Activated T-cell treated with anti-CD3 and anti-CD28 coated beads for 48 hours (primary cell): ENCODE measurements around the gene IREB2.
"Not testable (repeated sequence)": the region's sequence is repeated elsewhere in the genome, so short reads cannot be mapped to it uniquely, and the experiment has no call there.

Experiments used
- DNase-seq: peaks from one replicate; pipeline ENCODE4 v3.0.0-alpha.2; 2020; ENCODE audit warnings: low read depth

The IREB2 gene

DNA sequence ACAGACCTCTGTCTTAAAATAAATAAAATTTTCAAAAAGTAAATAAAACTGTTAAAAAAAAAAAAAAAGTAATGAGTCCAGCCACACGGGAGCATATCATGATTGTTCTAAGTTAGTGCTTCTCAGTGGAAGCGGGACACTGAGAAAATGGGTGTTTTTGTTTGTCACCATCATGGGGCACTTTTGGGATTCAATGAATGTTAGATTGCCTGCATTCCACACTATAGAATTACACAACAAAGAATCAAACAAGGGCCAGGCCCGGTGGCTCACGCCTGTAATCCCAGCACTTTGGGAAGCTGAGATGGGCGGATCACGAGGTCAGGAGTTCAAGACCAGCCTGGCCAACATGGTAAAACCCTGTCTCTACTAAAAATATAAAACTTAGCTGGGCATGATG, 3.3 kb upstream of the IREB2 start:
- not testable (repeated sequence) for DNase-seq

DNA sequence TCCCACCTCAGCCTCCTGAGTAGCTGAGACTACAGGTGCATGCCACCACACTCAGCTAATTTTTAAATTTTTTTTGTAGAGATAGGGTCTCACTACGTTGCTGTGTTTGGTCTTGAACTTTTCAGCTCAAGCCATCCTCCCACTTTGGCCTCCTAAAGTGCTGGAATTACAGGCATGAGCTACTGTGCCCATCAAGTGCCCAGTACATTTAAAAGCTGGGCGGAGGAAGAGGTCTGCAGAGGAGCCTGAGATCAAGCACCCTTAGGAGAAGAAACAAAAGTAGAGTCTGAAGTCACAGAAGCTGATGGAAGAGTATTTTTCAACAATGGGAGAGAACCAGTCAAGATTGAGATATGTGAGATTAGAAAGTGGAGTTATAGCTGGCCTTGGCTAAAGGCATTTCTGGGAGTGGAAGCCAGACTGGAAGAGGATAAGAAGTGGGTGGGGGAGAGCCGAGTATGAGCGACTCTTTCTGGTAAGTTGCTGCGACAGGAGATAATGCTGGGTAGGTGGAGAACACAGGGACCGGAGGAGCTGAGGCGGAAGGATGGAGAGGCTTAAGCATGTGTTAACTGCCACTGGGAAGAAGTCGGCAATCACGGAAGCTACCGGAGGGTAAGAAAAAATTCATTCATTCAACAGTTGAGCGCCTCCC, 782 bp upstream of the IREB2 start:
- DNase-seq = no peak

DNA sequence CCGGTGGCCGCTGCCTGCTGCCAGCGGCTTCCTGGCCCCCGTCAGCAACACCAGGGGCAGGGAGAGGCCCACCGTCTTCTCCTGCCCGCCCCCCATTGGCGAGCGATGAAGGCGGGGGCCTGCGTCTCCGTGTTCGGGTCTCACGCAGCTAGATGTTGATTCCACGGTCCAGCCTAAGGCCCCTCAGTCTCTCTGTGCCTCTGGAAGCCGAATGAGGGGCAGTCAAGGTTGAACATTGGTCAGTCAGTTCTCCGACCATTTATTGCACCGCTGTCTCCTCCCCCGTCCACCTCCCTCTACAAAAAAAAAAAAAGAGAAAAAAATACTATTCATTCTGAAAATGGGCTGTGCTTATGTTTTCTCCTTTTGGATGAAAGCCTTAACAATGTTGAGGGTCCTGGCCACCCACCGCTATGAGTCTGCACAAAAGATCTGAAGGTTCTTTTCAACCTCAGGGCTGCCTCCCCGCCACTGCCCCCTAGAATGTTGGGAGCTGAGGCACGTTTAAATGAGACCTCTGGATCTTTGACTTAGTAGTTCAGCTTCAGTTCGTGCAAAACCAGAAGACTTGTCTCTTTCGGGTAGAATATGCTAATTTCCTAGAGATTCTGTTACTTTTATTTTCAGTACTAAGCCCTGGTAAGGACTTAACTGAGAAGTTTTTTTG, 736 bp downstream of the IREB2 start:
- peak; percentile 16 for DNase-seq

DNA sequence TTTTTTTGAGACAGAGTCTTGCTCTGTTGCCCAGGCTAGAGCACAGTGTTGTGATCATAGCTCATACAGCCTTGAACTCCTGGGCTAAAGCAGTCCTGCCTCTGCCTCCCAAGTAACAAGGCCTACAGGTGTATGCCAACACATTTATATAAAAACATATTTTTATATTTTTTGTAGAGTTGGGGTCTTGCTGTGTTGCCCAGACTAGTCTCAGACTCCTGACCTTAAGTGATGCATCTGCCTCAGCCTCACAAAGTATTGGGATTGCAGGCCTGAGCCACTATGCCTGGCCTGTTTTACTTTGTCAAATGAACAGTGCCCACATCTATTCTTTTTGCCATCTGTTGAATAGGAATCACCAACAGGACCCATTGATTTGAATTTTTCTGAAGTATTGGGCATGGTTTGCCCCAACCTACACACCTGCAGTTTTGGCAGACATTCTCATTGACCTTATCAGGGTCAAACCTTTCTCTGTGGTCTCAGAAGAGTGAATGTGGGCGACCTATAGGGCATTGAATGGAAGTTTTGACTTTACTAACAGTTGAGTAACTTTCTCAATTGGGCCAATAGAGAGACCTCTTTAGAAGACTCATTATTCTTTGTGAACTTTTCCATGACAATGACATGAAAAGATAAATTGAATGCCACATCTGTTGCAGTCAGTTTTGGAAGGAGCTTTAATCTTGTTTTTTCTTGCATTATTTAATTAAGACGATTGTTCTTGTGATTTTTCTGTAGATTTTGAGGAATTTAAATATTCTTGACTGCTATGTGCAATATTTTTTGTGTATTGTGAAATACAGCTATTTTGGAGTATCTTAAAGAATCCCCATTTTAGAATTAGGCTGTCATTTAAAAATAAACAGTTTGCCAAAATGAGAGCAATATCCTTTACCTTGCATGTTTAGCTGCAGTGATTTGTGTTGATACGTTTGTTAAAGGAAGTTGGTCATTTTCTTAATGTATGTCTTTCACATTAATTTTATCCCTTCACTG, 2.7 kb downstream of the IREB2 start:
- DNase-seq = no peak

DNA sequence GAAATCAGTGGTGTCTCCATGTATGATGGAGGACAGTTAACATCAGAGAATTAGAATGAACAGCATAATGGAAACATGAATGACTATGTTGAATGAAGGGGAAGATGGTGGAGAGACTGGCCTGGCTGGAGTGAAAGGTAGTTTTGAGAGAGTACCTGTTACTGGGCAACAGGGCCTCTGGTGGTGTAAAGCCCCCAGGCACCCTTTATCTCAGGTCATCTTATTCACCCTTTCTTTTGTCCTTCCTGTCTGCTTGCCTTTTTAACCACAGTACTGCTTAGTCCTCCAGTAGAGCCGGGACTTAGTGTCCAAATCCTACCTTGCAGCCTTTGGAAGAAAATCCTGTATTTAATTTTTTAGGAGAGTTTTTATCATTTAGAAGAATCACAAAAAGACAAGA, 6.2 kb downstream of the IREB2 start:
- no peak for DNase-seq

DNA sequence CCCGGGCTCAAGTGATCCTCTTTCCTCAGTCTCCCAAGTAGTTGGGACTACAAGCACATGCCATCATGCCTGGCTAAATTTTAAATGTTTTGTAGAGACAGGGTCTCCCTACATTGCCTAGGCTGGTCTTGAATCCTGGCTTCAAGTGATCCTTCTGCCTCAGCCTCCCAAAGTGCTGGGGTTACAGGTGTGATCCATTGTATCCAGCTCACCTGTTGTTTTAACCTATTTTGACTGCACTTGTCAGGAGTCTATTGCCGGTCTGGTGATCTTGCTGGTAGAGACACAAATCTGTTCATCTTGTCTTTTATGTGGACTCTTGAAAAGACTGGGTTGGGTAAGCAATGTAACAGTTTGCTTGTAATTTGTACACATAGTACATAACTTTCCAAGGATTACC, 7.9 kb downstream of the IREB2 start:
- no peak for DNase-seq

DNA sequence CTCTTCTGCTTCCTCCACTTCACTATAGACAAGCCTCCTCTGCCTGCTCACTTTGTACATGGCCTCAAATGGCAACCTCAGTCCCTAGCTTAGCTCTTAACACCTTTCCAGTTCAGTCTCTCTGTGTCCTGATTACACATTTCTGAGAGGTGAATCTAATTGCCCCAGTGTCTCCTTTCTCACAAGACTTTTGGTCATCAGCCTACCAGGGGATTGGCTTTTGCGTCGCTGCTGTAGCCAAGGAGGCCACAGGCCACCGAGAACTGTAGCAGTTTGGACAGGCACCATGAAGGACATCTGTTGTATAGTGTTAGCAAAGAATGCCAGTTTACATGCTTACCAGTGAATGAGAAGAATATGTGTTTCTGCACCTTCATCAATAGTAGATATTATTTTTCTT, 8.5 kb downstream of the IREB2 start:
- no peak for DNase-seq

DNA sequence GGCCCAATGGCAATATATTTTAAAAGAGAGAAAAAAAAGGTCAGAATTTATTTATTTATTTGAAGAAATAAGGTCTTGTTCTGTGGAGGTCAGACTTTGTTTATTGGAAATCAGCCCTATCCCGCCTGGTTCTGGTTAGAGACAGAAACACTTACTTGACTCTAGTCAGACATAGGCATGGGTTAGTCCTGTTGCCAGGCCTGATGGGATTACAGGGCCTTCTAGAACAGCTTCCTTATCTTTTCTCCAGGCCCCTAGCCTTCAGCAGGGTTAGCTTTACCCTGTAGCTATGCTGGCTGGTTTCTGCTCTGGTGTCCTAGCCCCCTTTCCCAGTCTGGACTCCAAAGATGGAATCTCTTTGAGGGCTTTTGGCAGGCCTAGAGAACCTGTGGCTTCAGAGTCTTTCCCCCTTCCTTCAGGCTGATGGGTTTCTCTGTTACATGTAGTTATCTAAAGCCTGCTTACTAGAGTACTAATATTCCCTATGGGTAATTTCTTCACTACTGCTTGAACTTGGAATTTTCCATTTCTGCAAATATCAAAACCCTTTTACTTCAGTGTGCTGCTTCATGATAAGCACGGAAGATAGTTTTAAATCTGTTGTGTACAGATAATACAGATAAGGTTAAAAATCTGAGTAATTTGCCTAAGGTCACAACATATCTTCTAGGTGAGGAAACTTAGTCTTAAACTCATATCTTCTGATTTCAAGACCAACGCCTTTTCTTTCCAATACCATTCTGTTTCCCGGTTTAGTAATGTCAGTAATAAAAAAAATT, 10.6 kb downstream of the IREB2 start:
- no peak for DNase-seq

DNA sequence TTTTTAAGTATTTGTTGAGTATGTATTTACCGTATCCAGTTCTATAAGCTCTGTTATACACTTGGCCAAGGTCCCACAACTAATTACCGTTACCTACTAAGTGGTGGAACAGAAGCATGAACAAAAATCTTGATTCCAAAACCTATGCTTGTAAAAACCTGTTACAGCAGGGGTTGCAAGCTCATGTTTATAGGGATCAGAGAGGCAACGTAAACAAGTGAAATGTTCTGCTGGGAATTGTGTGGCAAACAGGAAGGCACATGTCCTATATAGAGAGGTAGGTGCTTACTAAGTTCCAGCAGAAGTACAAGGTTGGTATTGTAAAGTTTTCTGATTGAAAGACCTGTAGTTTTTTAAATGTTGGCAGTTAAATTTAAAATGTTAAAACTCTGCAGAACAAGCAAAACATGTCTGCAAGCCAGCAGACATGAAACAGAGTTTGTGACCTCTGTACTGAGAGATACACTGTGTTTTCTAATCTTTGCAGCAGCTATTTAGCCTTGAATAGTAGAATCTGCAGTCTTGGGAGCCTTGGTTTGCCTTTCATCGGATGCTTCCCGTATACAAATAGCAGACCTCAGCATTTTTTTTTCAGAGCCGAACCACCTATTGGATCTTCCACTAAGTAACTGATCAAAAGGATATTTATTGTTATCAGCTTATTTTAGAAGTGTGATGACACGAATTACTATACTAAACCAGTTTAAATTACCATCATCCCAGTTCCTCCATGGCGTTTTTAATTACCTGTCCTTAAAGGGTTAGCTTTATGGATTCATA, 11.4 kb downstream of the IREB2 start:
- no peak for DNase-seq

DNA sequence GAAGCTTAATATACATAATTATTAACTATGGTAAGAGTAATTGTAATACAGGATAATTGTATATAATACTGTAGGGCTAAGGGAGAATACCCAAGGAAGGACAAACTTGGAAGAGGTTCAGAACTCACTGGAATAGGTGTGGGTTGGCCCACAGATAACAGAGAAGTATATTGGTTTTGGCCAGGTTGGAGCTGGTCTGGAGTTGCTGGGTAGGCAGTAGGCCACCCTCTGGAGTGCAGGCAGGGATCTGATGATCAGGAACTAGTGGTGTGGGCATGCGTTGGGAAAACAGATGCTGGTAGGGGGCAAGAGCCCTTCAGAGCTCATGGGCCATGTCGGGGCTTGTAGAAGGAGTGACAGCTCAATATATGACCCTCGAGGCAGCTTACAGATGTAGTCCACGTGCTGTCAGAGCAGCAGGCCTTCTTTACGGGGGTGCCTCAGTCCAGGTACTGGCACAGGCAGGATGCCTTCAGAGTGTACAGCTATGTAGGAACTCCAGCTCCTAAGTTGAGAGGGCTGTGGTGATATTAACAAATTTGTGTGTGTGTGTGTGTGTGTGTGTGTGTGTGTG, 12.4 kb downstream of the IREB2 start:
- DNase-seq = no peak

DNA sequence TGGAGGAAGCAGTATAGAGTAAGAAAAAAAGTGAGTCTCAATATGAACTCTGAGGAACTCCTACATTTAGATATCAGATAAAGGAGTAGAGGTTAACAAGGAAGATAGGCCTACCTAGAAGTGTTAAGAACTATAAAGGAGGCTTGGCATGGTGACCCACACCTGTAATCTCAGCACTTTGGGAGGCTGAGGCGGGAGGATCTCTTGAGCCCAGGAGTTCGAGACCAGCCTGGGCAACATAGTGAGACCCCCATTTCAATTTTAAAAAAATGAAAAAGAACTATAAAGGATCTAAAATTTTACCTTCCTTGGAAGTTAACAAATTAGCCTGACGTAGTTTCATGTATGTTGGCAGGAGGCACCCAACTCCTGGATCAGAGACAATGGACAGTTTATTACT, 14.5 kb downstream of the IREB2 start:
- no peak for DNase-seq

DNA sequence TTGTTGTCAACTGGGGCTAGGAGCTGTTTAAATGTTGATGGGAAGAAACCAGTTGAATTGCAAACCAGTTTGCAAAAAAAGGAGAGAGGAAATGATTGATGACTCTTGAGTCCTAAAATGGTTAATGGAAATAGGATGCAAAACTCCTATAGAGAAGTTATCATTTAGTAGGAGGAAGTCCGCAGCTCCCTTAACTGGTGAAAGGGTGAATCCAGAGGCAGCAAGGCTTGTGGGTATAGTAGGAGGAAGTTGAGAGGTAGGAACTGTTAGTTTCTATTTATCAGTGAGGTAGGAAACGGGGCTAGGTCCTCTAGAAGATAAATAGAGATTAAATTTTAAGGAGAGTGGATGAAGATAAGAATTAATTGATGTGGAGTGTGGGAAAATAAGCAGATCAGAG, 15.4 kb downstream of the IREB2 start:
- DNase-seq = no peak

DNA sequence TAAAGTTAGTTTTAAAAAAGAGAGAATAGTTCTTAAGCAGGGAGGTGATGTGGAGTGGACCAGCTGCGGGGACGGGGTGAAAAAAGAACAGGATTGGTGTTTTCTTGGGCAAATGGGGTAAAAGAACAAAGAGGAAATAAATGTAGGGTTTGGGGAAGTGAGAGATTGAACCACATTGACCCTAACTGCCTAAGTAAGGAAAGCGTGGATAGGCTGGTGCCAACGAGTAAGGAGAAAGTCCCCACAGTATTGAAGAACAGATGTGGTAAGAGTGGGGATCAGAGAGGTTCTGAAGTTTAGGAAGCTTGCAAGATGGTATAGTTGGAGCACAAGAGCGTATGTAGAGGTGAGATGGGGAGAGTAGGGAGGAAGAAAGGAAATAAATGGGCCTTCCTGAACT, 17.0 kb downstream of the IREB2 start:
- DNase-seq = no peak

DNA sequence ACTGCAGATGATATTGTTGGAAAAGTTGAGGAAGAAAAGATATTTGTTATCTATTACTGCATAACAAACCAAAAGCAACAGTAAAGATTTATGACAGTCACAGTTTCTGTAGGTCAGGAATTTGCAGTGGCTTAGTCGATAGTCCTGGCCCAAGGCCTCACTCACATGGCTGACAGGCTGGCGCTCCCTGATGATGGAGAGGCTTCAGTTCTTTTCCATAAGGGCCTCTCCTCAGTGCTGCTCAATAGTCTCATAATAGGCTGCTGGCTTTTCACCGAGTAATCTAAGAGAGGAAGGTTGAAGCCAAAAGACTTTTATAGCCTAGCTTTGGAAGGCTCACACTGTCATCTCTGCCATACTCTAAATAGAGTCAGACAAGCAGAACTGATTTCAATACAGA, 17.7 kb downstream of the IREB2 start:
- DNase-seq = no peak

DNA sequence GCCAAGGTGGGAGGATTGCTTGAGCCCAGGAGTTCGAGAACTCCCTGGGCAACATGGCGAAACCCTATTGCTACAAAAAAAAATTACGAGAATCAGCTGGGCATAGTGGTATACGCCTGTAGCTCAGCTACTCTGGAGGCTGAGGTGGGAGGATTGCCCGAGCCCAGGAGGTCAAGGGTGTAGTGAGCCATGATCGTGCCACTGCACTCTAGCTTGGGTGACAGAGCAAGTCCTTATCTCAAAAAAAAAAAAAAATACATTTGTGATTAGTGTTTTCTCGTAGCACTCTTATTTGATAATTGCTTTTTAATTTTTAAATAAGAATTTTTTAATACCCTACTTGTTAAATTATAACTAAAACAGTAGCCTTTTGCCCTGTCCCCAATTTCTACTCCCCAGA, 18.4 kb downstream of the IREB2 start:
- DNase-seq = no peak

DNA sequence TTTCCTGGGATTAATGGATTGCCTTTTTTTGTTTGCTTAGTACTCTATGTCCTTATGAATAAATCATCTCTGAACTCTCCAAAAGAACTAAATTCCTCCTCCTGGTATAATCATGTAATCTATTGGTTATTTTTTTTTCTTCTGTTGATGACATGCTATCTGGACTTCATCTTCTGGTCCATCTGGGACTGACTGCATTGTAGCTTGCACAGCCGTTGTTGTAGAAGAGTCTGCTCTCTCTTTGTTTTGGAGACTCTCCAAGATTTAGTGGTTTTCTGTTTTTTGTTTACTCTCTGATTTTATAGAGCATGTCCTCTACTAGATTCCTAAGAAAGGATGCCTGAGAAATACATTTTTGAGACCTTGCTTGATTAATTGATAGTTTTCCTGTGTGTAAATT, 19.1 kb downstream of the IREB2 start:
- DNase-seq = no peak

DNA sequence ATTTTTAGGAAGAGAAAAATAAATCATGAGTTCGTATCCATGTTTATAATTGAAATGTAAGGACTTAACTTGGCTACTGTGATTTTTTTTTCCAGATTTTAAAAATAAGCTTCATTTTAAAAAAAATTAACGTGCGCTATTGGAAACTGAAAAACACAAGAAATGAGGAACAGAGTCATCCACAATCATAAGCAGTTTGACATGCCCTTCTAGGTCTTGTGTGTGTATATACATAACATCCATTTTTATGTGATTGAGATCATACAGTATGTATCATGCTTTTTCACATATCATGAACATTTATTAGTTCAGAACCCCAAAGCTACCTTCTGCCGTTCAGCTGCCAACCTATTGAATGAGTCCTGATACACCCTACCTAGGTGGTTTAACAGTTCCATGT, 22.7 kb downstream of the IREB2 start:
- DNase-seq = no peak

DNA sequence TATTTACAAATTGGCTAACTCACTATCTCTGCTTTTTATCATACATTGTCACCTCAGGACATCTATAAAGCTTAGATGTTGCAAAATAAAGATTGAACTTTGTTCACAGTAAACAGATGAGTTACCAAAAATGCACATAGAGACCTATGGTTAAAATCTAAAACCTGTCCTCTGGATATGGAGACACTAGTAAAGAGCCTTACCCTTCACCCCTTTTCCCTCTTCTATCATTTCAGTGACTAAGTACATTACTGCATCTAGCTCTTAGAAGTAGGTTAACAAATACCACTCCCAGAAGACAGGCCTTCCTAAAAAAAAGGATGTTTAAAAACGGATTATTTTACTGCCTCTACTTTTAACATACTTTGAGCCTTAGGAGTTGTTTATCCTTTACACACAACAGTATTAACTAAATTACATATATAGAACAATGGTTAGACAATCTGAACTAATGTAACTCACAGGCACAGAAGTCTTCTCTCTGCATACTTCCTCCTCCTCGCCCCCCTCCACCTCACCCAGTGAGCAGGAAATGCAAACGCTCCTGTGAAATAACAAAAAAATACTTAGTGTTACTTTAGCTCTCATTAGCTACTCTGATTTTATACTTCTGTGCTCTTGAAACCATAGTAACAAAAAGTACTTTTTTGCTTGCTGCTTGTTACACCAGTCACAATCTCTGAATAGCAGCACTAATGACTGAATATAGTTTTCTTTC, 23.3 kb downstream of the IREB2 start:
- no peak for DNase-seq

DNA sequence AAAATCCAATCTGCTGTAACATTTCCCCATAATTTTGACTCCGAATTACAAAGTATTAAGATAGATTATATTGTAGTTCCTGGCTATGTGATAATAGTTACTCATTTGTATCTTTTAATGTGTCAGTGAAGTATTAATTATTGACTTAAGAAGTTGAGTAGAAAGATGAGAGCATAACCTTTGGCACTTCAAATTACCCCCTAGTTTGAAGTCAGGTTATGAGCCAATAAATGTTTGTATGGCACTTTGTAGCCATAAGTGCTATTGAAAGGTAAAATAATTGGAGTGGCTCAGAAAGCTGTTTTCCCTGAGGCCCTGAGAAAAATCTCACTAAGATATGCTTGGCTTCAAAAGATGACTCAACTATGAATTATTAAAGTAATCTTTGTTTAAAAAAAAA, 31.0 kb downstream of the IREB2 start:
- DNase-seq = no peak

DNA sequence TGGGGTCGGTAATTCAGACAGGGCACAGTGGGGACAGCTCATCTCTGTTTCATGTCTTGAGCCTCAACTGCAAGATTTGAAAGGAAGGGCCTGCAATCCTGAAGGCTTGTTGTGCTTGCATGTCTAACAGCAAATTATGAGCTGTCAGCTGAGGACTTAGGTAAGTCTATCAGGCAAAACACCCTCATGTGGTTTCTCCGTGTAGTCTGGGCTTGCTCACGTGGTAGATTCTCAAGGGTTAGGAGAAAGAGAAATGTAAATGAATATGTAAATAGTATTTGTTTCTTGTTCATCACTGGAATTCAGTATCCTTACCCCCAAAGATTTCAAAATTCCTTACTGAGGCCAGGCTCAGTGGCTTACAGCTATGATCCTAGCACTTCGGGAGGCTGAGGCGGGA, 39.3 kb downstream of the IREB2 start:
- no peak for DNase-seq
